Liver (tissue), 3 donors: Measurements from ENCODE around the gene DAB1.

ENCODE experiments used
- HNF4G ChIP-seq: IDR thresholded peaks from 2 replicates; pipeline ENCODE4 v1.6.1; 2016; ENCODE audit warnings: antibody characterized with exemption
- REST ChIP-seq: IDR thresholded peaks from 2 replicates; pipeline ENCODE4 v1.6.1; 2016; ENCODE audit warnings: antibody characterized with exemption, mild to moderate bottlenecking
- TAF1 ChIP-seq: conservative IDR thresholded peaks from 2 replicates; pipeline ENCODE4 v1.6.1; 2016; ENCODE audit warnings: antibody characterized with exemption, mild to moderate bottlenecking
- TF ChIP-seq, protein P1 (sequence below): fragments of 150-350 bp; IDR thresholded peaks from 2 replicates; pipeline ENCODE4 v1.5.1; 2017; ENCODE audit warnings: improper control_type of control experiment, low read depth, low read length; ENCODE audit not compliant: missing input control
- donor health status: healthy.
- donor health status: healthy.

DNA sequence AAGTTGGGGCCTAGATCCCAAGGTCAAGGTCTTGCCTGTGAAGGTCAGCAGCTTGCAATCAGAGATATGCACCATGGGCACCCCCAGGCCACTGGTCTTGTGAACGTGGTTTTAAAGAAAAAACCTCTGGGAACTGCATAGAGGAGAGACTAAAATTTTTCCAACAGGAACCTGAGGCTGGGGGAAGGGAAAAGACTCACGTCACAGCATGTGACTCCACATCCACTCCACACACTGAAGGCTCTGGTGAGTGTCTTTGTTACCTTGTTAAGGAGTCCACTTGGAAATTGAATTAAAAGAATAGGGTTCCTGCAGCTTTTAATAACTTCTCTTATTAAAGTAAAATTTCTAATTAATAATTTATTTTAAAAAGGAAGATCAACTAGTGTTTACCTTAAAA, 224.9 kb downstream of the DAB1 start:
- TF ChIP-seq, protein P1, sequence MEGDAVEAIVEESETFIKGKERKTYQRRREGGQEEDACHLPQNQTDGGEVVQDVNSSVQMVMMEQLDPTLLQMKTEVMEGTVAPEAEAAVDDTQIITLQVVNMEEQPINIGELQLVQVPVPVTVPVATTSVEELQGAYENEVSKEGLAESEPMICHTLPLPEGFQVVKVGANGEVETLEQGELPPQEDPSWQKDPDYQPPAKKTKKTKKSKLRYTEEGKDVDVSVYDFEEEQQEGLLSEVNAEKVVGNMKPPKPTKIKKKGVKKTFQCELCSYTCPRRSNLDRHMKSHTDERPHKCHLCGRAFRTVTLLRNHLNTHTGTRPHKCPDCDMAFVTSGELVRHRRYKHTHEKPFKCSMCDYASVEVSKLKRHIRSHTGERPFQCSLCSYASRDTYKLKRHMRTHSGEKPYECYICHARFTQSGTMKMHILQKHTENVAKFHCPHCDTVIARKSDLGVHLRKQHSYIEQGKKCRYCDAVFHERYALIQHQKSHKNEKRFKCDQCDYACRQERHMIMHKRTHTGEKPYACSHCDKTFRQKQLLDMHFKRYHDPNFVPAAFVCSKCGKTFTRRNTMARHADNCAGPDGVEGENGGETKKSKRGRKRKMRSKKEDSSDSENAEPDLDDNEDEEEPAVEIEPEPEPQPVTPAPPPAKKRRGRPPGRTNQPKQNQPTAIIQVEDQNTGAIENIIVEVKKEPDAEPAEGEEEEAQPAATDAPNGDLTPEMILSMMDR: no peak
- no peak for TF ChIP-seq TAF1
- TF ChIP-seq HNF4G: no peak
- no peak for TF ChIP-seq REST
